ENCODE measurements around the gene CTIF. TPM values are rescaled to one million over a fixed set of nuclear protein-coding genes. Genes with fewer than 3 reads are reported as not detected.

The CTIF gene
- total and polyA plus RNA-seq, 12 donors, result 44.5 to 74.1 (median 58.9) TPM

GRCh38 chr18:48889115-48889941, 350.5 kb downstream of the CTIF start:
- Histone ChIP-seq H3K36me3 (no peaks in the 10 kb centered on the region), H3K9me3 (no peaks in the 10 kb centered on the region), H3K27me3 (no peaks in the 10 kb centered on the region), H3K4me1 (peaks cover 10 to 44% (median 32%) of the 10 kb centered on the region in 9 donors), H3K4me3 (no peak overlapping the region), H3K27ac (no peak overlapping the region)
- intact Hi-C loops (cut with DNase I), result loop anchor here in 1 of 10 donors (5.0 kb wide), 1 partner anchor 47 kb away; no protein-coding TSS in a partner anchor
- 54 to 58% methylated on average over 18 of the region's 18 CpGs for WGBS, 2 donors
- TF ChIP-seq, protein P1, sequence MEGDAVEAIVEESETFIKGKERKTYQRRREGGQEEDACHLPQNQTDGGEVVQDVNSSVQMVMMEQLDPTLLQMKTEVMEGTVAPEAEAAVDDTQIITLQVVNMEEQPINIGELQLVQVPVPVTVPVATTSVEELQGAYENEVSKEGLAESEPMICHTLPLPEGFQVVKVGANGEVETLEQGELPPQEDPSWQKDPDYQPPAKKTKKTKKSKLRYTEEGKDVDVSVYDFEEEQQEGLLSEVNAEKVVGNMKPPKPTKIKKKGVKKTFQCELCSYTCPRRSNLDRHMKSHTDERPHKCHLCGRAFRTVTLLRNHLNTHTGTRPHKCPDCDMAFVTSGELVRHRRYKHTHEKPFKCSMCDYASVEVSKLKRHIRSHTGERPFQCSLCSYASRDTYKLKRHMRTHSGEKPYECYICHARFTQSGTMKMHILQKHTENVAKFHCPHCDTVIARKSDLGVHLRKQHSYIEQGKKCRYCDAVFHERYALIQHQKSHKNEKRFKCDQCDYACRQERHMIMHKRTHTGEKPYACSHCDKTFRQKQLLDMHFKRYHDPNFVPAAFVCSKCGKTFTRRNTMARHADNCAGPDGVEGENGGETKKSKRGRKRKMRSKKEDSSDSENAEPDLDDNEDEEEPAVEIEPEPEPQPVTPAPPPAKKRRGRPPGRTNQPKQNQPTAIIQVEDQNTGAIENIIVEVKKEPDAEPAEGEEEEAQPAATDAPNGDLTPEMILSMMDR (IDR thresholded peaks at IDR 0.05), result no peak
- DNase-seq (peak; percentile 55 to 63), ATAC-seq (peak; percentile 35 to 68 (median 50))

DNA sequence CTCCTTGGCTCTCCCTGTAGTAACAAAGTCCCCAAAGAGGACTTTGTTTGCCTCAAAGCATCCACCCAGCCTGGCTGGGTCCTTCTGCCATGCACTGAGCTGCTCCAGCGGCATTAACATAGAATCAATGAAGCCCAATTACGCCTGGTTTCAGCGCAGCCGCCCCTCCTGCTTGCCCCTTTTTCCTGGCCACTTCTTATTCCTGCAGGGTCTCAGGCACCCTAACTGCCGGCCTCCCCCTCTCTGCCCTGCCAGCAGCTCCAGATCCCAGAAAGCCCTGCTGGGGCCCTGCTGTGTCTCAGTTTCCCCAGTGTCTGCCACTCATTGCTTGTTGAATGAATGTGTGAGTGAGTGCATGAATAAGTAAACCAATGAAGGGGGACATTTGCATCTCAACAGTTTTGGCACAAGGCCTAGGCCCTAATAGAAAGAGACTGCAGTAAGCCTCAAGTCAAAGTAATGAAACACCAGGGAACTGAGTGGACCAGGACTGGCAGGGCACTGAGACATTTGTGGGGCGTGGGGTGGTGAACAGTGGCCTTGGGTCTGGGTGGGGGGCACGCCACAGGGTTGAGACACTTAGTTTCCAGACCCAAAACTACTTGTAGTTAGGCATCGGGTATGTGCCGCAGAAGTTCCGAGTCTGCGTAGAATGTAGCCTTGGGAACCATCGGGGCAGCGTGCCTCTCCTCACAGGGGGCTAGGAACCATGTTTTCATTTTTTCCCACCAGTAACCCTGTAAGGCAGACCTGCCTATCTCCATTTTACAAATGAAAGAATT, 351.3 kb downstream of the CTIF start:
- intact Hi-C loops (cut with DNase I), result loop anchor here in 2 of 10 donors (5.0 to 10.0 kb wide), 2 partner anchors 48 to 155 kb away; no protein-coding TSS in a partner anchor
- TF ChIP-seq, protein P1 (IDR thresholded peaks at IDR 0.05), result no peak
- DNase-seq, result no peak
- H3K27me3 ChIP-seq, result no peaks in the 10 kb centered on the region
- H3K4me3 ChIP-seq, result no peak overlapping the region
- H3K27ac ChIP-seq, result no peak overlapping the region
- H3K9me3 ChIP-seq, result no peaks in the 10 kb centered on the region
- no peaks in the 10 kb centered on the region for H3K36me3 ChIP-seq
- ATAC-seq, result no peak
- peaks cover 10 to 44% (median 28%) of the 10 kb centered on the region in 9 donors for H3K4me1 ChIP-seq
- 97 to 98% methylated on average over 13 of the region's 13 CpGs for WGBS, 2 donors

DNA sequence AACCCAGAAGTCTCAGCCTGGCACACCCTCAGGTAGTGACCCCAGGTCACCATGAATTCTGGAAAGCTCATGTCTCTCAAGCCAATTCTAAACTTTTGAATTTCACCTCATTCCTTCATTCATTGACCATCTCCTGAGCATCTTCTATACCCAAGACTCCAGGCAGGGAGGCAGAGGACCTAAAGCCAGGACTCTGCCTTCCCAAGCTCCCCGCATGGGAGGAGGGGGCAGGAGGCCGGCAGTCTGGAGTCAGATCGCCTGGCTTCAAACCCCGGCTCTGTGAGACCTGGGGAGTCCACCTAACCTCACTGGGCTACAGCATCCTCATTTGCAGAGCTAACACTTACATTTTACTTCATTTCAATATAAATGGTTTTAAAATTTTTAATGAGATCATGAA, 352.9 kb downstream of the CTIF start:
- ATAC-seq (no peak), DNase-seq (no peak)
- Histone ChIP-seq H3K27ac (no peak overlapping the region), H3K36me3 (no peaks in the 10 kb centered on the region), H3K9me3 (no peaks in the 10 kb centered on the region), H3K4me1 (peaks cover 10 to 47% (median 28%) of the 10 kb centered on the region in 9 donors), H3K27me3 (no peaks in the 10 kb centered on the region), H3K4me3 (no peak overlapping the region)
- 98 to 100% methylated on average over 4 of the region's 4 CpGs for WGBS, 2 donors
- intact Hi-C loops (cut with DNase I), result loop anchor here in 1 of 10 donors (10.0 kb wide), 1 partner anchor 153 kb away; no protein-coding TSS in a partner anchor
- TF ChIP-seq, protein P1 (IDR thresholded peaks at IDR 0.05), result no peak

DNA sequence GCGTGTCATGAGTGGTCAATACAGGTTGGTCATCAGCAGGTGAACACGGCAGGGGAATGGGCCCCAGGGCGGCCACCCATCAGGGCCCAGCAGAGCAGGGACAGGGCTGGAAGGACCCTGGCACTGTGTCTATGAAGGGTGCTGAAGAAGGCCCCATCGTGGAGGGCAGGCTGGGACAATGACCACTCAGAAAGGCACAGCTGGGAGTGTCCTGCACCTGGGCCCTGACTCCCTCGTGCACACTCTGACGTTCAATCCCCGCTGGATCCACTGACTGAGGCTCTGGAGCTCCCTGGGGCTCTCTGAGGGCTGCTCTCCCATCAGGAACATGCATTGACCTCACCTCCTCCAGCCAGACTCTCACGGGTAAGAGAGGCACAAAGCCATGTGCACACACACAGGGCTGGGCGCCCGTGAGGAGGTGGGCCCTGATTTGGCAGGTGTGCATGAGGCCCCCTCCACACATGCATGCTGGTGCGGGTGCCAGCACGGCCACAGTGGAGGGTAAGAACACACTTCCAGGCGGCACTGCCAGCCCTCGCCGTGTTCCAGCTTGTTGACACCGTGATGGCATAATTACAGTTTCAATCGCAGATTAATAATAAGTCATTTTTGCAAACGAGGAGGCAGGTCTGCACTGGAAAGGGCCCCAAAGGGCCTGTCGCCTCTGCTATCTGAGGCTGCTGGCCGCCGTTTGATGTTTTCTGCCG, 353.5 kb downstream of the CTIF start:
- Histone ChIP-seq H3K4me3 (no peak overlapping the region), H3K9me3 (no peaks in the 10 kb centered on the region), H3K4me1 (peaks cover 9 to 47% (median 29%) of the 10 kb centered on the region in 9 donors), H3K36me3 (no peaks in the 10 kb centered on the region), H3K27me3 (no peaks in the 10 kb centered on the region), H3K27ac (no peak overlapping the region)
- ATAC-seq (no peak), DNase-seq (no peak)
- 93% methylated on average over 22 of the region's 22 CpGs for WGBS, 2 donors
- TF ChIP-seq, protein P1 (IDR thresholded peaks at IDR 0.05), result no peak
- intact Hi-C loops (cut with DNase I), result loop anchor here in 1 of 10 donors (10.0 kb wide), 1 partner anchor 152 kb away; no protein-coding TSS in a partner anchor

Measured in heart right ventricle (tissue), 16 donors.